ENCODE measurements around the gene ACTL7A.

GRCh38 chr9:108816037-108816436, 46.0 kb upstream of the ACTL7A start:
- TF ChIP-seq, protein P1, sequence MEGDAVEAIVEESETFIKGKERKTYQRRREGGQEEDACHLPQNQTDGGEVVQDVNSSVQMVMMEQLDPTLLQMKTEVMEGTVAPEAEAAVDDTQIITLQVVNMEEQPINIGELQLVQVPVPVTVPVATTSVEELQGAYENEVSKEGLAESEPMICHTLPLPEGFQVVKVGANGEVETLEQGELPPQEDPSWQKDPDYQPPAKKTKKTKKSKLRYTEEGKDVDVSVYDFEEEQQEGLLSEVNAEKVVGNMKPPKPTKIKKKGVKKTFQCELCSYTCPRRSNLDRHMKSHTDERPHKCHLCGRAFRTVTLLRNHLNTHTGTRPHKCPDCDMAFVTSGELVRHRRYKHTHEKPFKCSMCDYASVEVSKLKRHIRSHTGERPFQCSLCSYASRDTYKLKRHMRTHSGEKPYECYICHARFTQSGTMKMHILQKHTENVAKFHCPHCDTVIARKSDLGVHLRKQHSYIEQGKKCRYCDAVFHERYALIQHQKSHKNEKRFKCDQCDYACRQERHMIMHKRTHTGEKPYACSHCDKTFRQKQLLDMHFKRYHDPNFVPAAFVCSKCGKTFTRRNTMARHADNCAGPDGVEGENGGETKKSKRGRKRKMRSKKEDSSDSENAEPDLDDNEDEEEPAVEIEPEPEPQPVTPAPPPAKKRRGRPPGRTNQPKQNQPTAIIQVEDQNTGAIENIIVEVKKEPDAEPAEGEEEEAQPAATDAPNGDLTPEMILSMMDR (conservative IDR thresholded peaks at IDR 0.05; ENCODE audit: low read length): no peak
- no peak for TF ChIP-seq EZH2phosphoT487 (IDR thresholded peaks at IDR 0.05; ENCODE audit: borderline replicate concordance)
